ENCODE data around the gene NIN. TPM values are rescaled to one million over a fixed set of nuclear protein-coding genes. Genes with fewer than 3 reads are reported as not detected.
"Not testable (repeated sequence)": the region's sequence is repeated elsewhere in the genome, so short reads cannot be mapped to it uniquely, and the experiment has no call there.

Gene NIN
- total RNA-seq, 1 donor from 2014 or later, result 22.8 TPM

- intact Hi-C loops (cut with DNase I), result no loop called here
- ATAC-seq (ENCODE audit: poor library complexity), result no peak
- DNase-seq, result no peak
Measured at GRCh38 chr14:50711043-50711442, 119.9 kb downstream of the NIN start.

- no peak for DNase-seq
- peak; percentile 91 for ATAC-seq (ENCODE audit: poor library complexity)
- intact Hi-C loops (cut with DNase I), result loop anchor here (5.0 kb wide), 1 partner anchor 88 kb away; no protein-coding TSS in a partner anchor
Measured at GRCh38 chr14:50705026-50705593, 125.9 kb downstream of the NIN start.

GRCh38 chr14:50704454-50705010 lies 126.4 kb downstream of the NIN start:
- DNase-seq (no peak), ATAC-seq (ENCODE audit: poor library complexity) (no peak)
- intact Hi-C loops (cut with DNase I), result loop anchor here (5.0 kb wide), 1 partner anchor 87 kb away; no protein-coding TSS in a partner anchor

- ATAC-seq (ENCODE audit: poor library complexity), result no peak
- no peak for DNase-seq
- intact Hi-C loops (cut with DNase I), result no loop called here
Measured at GRCh38 chr14:50697659-50698290, 133.2 kb downstream of the NIN start.

- DNase-seq; ATAC-seq (ENCODE audit: poor library complexity); intact Hi-C loops (cut with DNase I): not testable (repeated sequence)
Measured at GRCh38 chr14:50694260-50694659, 136.7 kb downstream of the NIN start.

- DNase-seq, result no peak
- ATAC-seq (ENCODE audit: poor library complexity), result no peak
- intact Hi-C loops (cut with DNase I), result no loop called here
Measured at GRCh38 chr14:50688875-50689274, 142.1 kb downstream of the NIN start.

GRCh38 chr14:50679674-50680073 lies 151.3 kb downstream of the NIN start:
- ATAC-seq (ENCODE audit: poor library complexity) (no peak), DNase-seq (no peak)
- intact Hi-C loops (cut with DNase I), result no loop called here

- ATAC-seq (ENCODE audit: poor library complexity), result no peak
- intact Hi-C loops (cut with DNase I), result no loop called here
- DNase-seq, result no peak
Measured at GRCh38 chr14:50678163-50678562, 152.8 kb downstream of the NIN start.

GRCh38 chr14:50677527-50678063 lies 153.4 kb downstream of the NIN start:
- intact Hi-C loops (cut with DNase I), result no loop called here
- ATAC-seq (ENCODE audit: poor library complexity), result peak; percentile 43
- DNase-seq, result no peak

GRCh38 chr14:50676814-50677516 lies 154.0 kb downstream of the NIN start:
- intact Hi-C loops (cut with DNase I), result no loop called here
- no peak for DNase-seq
- no peak for ATAC-seq (ENCODE audit: poor library complexity)

- intact Hi-C loops (cut with DNase I), result no loop called here
- ATAC-seq (ENCODE audit: poor library complexity) (no peak), DNase-seq (no peak)
Measured at GRCh38 chr14:50675597-50675996, 155.4 kb downstream of the NIN start.

- intact Hi-C loops (cut with DNase I), result no loop called here
- ATAC-seq (ENCODE audit: poor library complexity) (no peak), DNase-seq (no peak)
Measured at GRCh38 chr14:50670866-50671256, 160.1 kb downstream of the NIN start.

GRCh38 chr14:50670196-50670865 lies 160.6 kb downstream of the NIN start:
- no peak for DNase-seq
- ATAC-seq (ENCODE audit: poor library complexity), result no peak
- intact Hi-C loops (cut with DNase I), result no loop called here

Other genes with a start within 250 kb of the NIN start
- 22.6 TPM for gene SAV1, start 162.9 kb downstream of the NIN start, total RNA-seq
- gene ABHD12B, start 40.9 kb upstream of the NIN start, total RNA-seq, result not detected
- gene PYGL, start 113.3 kb upstream of the NIN start, total RNA-seq, result 8.3 TPM

All from Right ventricle myocardium superior (tissue), 1 donor.